ENCODE data around the gene SLC39A11. TPM values are rescaled to one million over a fixed set of nuclear protein-coding genes. Genes with fewer than 3 reads are reported as not detected.
A peak's percentile ranks its signal among the peaks of the same experiment; 100 is the strongest.

SLC39A11 gene
- total and polyA plus RNA-seq, 2 of the 13 experiments (the other 11 are each of a cell fraction or from before 2014, with no cell fraction given), result 17.2 to 31.5 TPM

DNA sequence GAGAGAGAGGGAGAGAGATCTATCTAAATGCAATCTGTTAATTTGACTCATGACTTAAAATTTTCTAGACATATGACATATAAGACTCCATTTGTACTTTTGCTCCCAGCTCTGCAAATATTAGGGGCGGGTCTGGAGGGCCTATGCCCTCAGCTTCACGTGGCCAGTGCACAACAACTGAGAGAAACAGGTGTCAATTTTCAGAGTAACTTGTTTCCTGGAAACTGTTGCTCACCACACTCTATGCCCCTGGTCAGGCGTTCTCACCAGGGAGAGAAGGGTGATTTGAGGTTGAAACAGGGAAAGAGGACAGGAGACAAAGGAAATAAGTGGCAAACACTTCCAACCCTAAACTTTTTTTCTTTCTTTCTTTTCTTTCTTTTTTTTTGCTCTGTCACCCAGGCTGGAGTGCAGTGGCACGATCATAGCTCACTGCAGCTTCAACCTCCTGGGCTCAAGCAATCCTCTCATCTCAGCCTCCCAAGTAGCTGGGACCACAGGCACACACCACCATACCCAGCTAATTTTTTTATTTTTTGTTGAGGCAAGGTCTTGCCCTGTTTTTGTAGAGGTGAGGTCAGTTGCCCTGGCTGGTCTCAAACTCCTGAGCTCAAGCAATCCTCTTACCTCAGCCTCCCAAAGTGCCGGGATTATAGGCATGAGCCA is 270.0 kb downstream of the SLC39A11 start:
- CTCF ChIA-PET (ENCODE audit: low intra/inter-chr PET ratio, low total read pairs), result no interaction called here
- POLR2A ChIA-PET, result no interaction called here
- Histone ChIP-seq H3K4me2 (ENCODE audit: low read depth, low read length) (no peak overlapping the region), H3K4me1 (ENCODE audit: insufficient read depth, low read length) (peaks cover 20% of the 10 kb centered on the region), H3K4me3 (replicated peaks in 1 of 3; ENCODE audit: insufficient read depth in 1 of 3, low read depth in 2 of 3, low read length in 3 of 3) (no peak overlapping the region), H3K27ac (ENCODE audit: extremely low read length, insufficient read depth, low read length) (peak overlapping the region; percentile 43), H2AFZ (ENCODE audit: low read length) (no peak overlapping the region), H3K79me2 (ENCODE audit: insufficient read depth, low read length) (no peaks in the 10 kb centered on the region), H3K9ac (ENCODE audit: insufficient read depth, low read depth, low read length) (peak overlapping the region; percentile 17; the same call in 1 of the 2 replicates), H4K20me1 (ENCODE audit: insufficient read depth, low read length) (no peaks in the 10 kb centered on the region), H3K36me3 (replicated peaks in 1 of 2; ENCODE audit: control insufficient read depth in 1 of 2, insufficient read depth in 2 of 2, low read length in 2 of 2) (no peaks in the 10 kb centered on the region), H3K27me3 (ENCODE audit: control insufficient read depth in 1 of 2, insufficient read depth in 2 of 2, low read length in 2 of 2) (no peaks in the 10 kb centered on the region), H3K9me3 (ENCODE audit: low read length) (peaks cover 27% of the 10 kb centered on the region)
- peak; percentile 64 for DNase-seq (ENCODE audit: low spot score)
- ATAC-seq, result peak; percentile 95
- intact Hi-C loops (cut with micrococcal nuclease; ENCODE audit: unreplicated experiment), result loop anchor here (1.0 kb wide), 1 partner anchor 181 kb away; no protein-coding TSS in a partner anchor
- 42% methylated on average over 5 of the region's 5 CpGs for WGBS (ENCODE audit: low lambda C conversion rate)
- no peak for FAIRE-seq
- in situ Hi-C loops (cut with HindIII; ENCODE audit: extremely low pct_ligation_motif_present, low pct_unique_long_range_greater_than_20kb), result no loop called here
- no TSS peak for BruUV-seq (replicated peaks)
- TF ChIP-seq, protein P1, sequence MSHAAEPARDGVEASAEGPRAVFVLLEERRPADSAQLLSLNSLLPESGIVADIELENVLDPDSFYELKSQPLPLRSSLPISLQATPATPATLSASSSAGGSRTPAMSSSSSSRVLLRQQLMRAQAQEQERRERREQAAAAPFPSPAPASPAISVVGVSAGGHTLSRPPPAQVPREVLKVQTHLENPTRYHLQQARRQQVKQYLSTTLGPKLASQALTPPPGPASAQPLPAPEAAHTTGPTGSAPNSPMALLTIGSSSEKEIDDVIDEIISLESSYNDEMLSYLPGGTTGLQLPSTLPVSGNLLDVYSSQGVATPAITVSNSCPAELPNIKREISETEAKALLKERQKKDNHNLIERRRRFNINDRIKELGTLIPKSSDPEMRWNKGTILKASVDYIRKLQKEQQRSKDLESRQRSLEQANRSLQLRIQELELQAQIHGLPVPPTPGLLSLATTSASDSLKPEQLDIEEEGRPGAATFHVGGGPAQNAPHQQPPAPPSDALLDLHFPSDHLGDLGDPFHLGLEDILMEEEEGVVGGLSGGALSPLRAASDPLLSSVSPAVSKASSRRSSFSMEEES (CRISPR knock-in tag; IDR thresholded peaks at IDR 0.05), result peak; percentile 86
- TF ChIP-seq, protein P2, sequence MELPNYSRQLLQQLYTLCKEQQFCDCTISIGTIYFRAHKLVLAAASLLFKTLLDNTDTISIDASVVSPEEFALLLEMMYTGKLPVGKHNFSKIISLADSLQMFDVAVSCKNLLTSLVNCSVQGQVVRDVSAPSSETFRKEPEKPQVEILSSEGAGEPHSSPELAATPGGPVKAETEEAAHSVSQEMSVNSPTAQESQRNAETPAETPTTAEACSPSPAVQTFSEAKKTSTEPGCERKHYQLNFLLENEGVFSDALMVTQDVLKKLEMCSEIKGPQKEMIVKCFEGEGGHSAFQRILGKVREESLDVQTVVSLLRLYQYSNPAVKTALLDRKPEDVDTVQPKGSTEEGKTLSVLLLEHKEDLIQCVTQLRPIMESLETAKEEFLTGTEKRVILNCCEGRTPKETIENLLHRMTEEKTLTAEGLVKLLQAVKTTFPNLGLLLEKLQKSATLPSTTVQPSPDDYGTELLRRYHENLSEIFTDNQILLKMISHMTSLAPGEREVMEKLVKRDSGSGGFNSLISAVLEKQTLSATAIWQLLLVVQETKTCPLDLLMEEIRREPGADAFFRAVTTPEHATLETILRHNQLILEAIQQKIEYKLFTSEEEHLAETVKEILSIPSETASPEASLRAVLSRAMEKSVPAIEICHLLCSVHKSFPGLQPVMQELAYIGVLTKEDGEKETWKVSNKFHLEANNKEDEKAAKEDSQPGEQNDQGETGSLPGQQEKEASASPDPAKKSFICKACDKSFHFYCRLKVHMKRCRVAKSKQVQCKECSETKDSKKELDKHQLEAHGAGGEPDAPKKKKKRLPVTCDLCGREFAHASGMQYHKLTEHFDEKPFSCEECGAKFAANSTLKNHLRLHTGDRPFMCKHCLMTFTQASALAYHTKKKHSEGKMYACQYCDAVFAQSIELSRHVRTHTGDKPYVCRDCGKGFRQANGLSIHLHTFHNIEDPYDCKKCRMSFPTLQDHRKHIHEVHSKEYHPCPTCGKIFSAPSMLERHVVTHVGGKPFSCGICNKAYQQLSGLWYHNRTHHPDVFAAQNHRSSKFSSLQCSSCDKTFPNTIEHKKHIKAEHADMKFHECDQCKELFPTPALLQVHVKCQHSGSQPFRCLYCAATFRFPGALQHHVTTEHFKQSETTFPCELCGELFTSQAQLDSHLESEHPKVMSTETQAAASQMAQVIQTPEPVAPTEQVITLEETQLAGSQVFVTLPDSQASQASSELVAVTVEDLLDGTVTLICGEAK (IDR thresholded peaks at IDR 0.05), result no peak
- TF ChIP-seq, protein P2 (CRISPR knock-in tag; IDR thresholded peaks at IDR 0.05), result no peak
- TF ChIP-seq NFIC (IDR thresholded peaks at IDR 0.05; ENCODE audit: low read length) (no peak), ZNF260 (CRISPR knock-in tag; IDR thresholded peaks at IDR 0.05; ENCODE audit: borderline replicate concordance, low read depth) (no peak), MXD4 (CRISPR knock-in tag; IDR thresholded peaks at IDR 0.05) (0 out of 2 replicates have a peak, but pooled peaks have one; percentile 44), ZNF367 (CRISPR knock-in tag; IDR thresholded peaks at IDR 0.05; ENCODE audit: borderline replicate concordance) (no peak), ZSCAN9 (CRISPR knock-in tag; IDR thresholded peaks at IDR 0.05; ENCODE audit: borderline replicate concordance) (peak; percentile 74; the same call in 1 of the 2 replicates), ARNT (IDR thresholded peaks at IDR 0.05) (no peak)
- TF ChIP-seq, protein P3, sequence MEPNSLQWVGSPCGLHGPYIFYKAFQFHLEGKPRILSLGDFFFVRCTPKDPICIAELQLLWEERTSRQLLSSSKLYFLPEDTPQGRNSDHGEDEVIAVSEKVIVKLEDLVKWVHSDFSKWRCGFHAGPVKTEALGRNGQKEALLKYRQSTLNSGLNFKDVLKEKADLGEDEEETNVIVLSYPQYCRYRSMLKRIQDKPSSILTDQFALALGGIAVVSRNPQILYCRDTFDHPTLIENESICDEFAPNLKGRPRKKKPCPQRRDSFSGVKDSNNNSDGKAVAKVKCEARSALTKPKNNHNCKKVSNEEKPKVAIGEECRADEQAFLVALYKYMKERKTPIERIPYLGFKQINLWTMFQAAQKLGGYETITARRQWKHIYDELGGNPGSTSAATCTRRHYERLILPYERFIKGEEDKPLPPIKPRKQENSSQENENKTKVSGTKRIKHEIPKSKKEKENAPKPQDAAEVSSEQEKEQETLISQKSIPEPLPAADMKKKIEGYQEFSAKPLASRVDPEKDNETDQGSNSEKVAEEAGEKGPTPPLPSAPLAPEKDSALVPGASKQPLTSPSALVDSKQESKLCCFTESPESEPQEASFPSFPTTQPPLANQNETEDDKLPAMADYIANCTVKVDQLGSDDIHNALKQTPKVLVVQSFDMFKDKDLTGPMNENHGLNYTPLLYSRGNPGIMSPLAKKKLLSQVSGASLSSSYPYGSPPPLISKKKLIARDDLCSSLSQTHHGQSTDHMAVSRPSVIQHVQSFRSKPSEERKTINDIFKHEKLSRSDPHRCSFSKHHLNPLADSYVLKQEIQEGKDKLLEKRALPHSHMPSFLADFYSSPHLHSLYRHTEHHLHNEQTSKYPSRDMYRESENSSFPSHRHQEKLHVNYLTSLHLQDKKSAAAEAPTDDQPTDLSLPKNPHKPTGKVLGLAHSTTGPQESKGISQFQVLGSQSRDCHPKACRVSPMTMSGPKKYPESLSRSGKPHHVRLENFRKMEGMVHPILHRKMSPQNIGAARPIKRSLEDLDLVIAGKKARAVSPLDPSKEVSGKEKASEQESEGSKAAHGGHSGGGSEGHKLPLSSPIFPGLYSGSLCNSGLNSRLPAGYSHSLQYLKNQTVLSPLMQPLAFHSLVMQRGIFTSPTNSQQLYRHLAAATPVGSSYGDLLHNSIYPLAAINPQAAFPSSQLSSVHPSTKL (CRISPR knock-in tag; IDR thresholded peaks at IDR 0.05), result peak; percentile 90

Data from HepG2 (cell line).